GM19025 (cell line): Measurements from ENCODE around the gene ADGRF4.

Experiments
- ATAC-seq: cut with Tn5 transposase; IDR thresholded peaks from one replicate; pipeline ENCODE4 v1.9.1; 2021; ENCODE audit warnings: mild to moderate bottlenecking, low read depth, moderate library complexity; ENCODE audit not compliant: unreplicated experiment

The ADGRF4 gene

DNA sequence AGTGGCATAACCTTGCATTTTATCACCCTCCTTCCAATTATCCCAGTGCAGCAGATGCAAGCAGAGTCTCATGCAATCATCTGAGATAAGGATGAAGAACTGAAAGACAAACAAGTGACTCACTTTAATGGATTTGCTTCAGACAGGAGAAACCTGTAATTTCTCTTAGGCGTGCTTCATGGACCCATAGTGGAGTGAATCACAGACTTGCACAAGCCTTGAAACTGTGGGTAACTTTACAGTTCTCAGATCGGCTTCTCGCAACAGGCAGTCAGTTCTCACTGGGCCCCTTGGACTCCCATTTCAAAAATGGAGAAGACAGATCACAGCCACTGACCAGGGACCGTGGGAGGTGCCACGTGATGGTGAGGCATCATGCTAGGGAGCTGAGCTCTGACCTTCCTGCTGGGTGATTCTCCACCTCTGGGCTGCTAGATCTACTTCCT lies at the start of gene ADGRF4:
ADGRF4 (plus strand) TSS at position 239 of the 446 bp plus-strand sequence. CDS start 8,666 bp downstream, outside the sequence.
- no peak for ATAC-seq

DNA sequence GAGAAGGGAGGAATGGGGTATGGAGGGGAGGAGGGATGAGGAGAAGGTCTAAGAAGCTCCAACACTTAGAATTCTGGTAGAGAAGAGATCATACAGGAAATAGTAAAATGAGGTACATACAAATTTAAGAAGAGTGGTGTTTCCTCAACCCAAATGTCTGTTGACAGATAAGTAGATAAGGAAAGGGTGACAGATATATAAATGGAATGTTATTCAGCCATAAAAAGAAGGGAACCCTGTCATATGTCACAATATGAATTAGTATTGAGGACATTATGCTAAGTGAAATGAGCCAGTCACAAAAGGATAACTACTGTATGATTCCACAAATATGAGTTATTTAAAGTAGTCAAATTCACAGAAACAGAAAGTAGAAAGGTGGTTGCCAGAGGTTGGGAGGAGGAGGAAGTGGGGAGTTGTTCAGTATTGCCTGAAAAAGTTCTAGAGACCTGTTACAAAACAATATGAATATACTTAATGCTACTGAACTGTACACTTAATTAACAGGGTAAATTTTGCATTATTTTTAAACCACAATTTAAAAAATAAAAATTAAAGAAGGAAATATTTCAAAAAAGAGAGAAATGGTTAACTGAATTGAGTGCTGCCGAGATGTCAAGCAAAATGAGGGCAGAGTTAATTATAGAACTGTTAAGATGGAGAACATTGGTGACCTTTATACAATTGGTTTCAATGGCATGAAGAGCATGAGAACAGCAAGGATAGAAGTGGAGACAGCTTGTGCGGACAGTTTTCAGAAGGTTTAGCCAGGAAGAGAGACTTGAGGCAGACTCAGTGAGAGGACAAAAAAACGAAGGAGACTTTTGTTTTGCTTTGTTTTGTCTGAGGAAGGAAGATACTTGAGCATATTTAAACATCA lies 47.6 kb upstream of the ADGRF4 start:
- no peak for ATAC-seq

DNA sequence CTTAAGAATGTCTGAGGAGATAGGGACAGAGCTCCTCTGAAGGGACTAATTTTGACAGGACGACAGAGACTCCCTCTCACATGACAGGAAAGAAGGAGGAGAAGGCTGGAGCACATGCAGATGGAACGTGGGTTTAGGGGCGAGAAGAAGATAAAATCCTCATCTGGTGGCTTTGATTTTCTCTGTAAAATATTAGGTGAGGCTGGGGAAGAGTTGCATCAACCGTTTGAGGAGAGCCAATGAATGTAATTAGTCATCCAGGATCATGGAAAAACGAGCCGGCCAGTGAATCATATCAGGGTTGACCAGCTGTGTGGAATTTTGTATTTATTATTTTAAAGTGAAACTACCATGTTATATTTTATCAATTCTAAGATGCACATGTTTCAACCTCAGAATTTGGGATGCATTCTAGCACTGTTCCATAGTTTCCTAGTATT lies 46.9 kb upstream of the ADGRF4 start:
- no peak for ATAC-seq

- no peak for ATAC-seq
Observed at GRCh38 chr6:47653706-47654105, 44.7 kb upstream of the ADGRF4 start.

GRCh38 chr6:47654255-47654654 lies 44.1 kb upstream of the ADGRF4 start:
- ATAC-seq: no peak

GRCh38 chr6:47655719-47656595 lies 42.4 kb upstream of the ADGRF4 start:
- ATAC-seq: no peak

DNA sequence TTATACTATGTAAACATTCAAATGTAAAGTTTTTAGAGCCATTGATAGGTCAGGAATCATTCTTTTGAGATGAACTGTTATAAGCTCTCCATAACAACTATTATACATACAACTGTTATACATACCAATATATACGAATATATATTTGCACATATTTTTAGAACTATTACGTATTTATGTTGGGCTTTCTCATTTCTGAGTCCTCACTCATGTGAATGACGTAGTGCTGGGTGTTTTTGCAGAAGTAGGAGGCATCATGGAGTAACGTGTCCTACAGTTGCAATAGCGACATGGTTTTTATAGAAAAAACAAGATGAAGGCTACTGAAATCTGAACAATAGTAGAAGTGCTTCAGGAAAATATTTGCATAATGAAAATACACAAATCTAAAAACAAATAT lies 36.4 kb upstream of the ADGRF4 start:
- no peak for ATAC-seq

DNA sequence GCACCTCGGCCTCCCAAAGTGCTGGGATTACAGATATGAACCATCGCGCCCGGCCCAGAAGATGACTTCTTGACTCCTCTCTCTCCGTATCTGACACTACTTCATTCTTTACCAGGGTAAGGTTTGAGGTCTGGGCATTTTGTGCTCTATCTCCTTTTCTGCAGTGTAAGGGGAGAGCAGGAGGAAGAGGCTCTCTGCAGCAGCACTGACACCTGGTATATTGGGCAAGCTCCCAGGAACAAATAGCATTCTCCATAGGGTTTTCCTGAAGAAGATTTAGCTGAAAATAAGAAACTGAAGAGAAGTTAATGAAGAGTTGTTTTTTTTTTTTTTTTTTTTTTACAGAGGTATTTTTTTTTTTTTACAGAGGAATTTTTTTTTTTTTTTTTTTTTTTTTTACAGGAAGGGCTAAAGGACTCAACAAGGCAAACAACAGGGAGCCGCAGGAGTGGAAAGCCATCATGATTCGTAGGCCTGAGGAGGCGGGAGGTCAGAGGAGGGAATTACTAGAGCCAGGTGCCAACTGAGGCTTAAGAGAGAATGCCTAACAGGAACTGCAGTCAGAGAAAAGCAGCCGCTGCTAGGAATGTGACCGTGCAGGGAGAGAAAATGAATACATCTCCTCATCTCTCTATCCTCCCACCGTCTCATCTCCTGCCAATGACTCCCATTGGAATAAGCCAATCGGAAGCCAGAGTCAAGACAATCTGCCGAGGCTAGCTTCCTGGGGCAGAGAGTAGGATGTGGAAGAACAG lies 34.7 kb upstream of the ADGRF4 start:
- no peak for ATAC-seq

- no peak for ATAC-seq
Observed at GRCh38 chr6:47665112-47665511, 33.3 kb upstream of the ADGRF4 start.

- ATAC-seq: no peak
Observed at GRCh38 chr6:47669684-47670513, 28.5 kb upstream of the ADGRF4 start.

- ATAC-seq: no peak
Observed at GRCh38 chr6:47670851-47671250, 27.5 kb upstream of the ADGRF4 start.

GRCh38 chr6:47671777-47672176 lies 26.6 kb upstream of the ADGRF4 start:
- ATAC-seq: no peak

GRCh38 chr6:47672816-47673215 lies 25.6 kb upstream of the ADGRF4 start:
- ATAC-seq: no peak

- ATAC-seq: no peak
Observed at GRCh38 chr6:47674673-47675072, 23.7 kb upstream of the ADGRF4 start.

- ATAC-seq: no peak
Observed at GRCh38 chr6:47677381-47678100, 20.8 kb upstream of the ADGRF4 start.

- ATAC-seq: no peak
Observed at GRCh38 chr6:47678739-47679138, 19.6 kb upstream of the ADGRF4 start.

DNA sequence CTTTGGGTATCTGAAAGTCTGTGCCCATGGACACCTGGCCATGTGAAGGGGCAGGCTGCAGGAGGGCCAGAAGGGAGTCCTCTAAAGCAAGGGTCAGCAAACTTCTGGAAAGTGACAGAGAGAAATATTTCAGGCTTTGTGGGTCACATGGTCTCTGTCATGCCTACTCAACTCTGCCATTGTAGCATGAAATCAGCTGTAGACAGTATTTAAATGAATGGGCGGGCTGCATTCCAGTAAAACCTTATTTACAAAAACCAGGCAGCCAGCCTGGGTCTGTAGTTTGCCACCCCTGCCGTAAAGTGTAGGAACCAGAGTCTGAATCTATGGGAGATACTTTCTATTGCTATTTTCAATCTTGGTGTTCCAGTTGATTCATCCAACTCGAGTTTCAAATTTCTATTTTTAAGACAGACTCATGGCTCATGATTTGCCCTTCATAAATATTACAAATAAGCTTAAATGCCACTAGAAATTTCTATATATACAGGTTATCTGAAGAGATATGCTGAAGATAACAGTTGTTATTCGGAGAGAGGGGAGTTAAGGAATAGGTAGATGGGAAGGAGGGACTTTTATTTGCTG lies 19.0 kb upstream of the ADGRF4 start:
- ATAC-seq: no peak

- no peak for ATAC-seq
Observed at GRCh38 chr6:47680051-47680450, 18.3 kb upstream of the ADGRF4 start.

GRCh38 chr6:47680724-47681123 lies 17.7 kb upstream of the ADGRF4 start:
- no peak for ATAC-seq
